IPS-NIHi7 (cell line): ENCODE data around the gene ABHD17A.
A peak's percentile ranks its signal among the peaks of the same experiment; 100 is the strongest.
"Not testable (repeated sequence)": the region's sequence is repeated elsewhere in the genome, so short reads cannot be mapped to it uniquely, and the experiment has no call there.

Experiments used
- DNase-seq: peaks from one replicate; pipeline ENCODE4 v3.0.0; 2012; ENCODE audit warnings: mixed read lengths; ENCODE audit errors: extremely low spot score

Gene ABHD17A

GRCh38 chr19:1881393-1882088 lies 3.8 kb downstream of the ABHD17A start:
- not testable (repeated sequence) for DNase-seq

- no peak for DNase-seq
These were observed 4.5 kb downstream of the ABHD17A start for GRCh38 chr19:1880611-1881392.

- not testable (repeated sequence) for DNase-seq
These were observed 5.3 kb downstream of the ABHD17A start for GRCh38 chr19:1879982-1880381.

GRCh38 chr19:1878583-1878982 lies 6.7 kb downstream of the ABHD17A start:
- not testable (repeated sequence) for DNase-seq

GRCh38 chr19:1877280-1877660 lies 8.0 kb downstream of the ABHD17A start:
- not testable (repeated sequence) for DNase-seq

GRCh38 chr19:1876496-1877279 lies 8.6 kb downstream of the ABHD17A start:
- not testable (repeated sequence) for DNase-seq

GRCh38 chr19:1875646-1876495 lies 9.4 kb downstream of the ABHD17A start:
- peak; percentile 83 for DNase-seq

GRCh38 chr19:1875265-1875645 lies 10.0 kb downstream of the ABHD17A start:
- not testable (repeated sequence) for DNase-seq

- DNase-seq = no peak
These were observed 10.6 kb downstream of the ABHD17A start for GRCh38 chr19:1874554-1875185.

- DNase-seq = no peak
These were observed 11.5 kb downstream of the ABHD17A start for GRCh38 chr19:1873524-1874473.

- DNase-seq = no peak
These were observed 12.3 kb downstream of the ABHD17A start for GRCh38 chr19:1872807-1873523.

- DNase-seq = no peak
These were observed 13.7 kb downstream of the ABHD17A start for GRCh38 chr19:1871630-1872029.

GRCh38 chr19:1871140-1871597 lies 14.1 kb downstream of the ABHD17A start:
- DNase-seq = no peak

- DNase-seq = no peak
These were observed 16.3 kb downstream of the ABHD17A start for GRCh38 chr19:1868971-1869370.

- DNase-seq = no peak
These were observed 18.0 kb downstream of the ABHD17A start for GRCh38 chr19:1867349-1867724.

GRCh38 chr19:1866693-1867348 lies 18.5 kb downstream of the ABHD17A start:
- no peak for DNase-seq

- no peak for DNase-seq
These were observed 19.9 kb downstream of the ABHD17A start for GRCh38 chr19:1865172-1866010.
